HG02623 (cell line): Measurements from ENCODE around the gene CCDC192.

Source experiments
- ATAC-seq: cut with Tn5 transposase; IDR thresholded peaks from one replicate; pipeline ENCODE4 v1.9.1; 2021; ENCODE audit warnings: moderate library complexity; ENCODE audit not compliant: unreplicated experiment

The CCDC192 gene

DNA sequence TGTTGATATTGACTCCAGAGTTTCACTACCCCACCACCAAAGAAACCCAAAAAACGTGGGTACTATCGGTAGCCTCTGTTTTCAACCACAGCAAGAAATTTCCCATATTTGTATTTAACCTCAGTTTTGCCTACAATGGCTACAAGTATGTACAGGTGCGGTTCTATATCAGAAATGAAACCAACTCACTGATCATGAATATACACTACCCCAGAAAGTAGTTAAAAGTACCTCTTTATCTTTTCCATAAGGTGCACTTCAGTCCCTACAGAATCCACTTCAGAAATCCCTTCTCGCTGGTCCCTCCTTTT, 239.8 kb downstream of the CCDC192 start:
- peak; percentile 80 for ATAC-seq

DNA sequence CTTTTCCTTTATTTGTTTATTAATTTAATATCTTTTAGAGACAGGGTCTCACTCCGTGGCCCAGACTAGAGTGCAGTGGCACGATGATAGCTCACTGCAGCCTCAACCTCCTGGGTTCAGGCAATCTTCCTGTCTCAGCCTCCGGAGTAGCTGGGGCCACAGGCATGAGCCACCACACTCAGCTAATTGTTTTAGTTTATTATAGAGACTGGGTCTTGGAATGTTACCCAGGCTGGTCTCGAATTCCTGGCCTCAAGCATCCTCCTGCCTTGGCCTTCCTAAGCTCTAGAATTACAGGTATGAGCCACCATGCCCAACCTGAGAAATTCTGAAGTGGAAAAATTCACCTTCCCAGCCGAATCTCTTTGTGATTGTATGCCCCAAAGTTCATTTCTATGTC, 240.9 kb downstream of the CCDC192 start:
- ATAC-seq, result no peak

DNA sequence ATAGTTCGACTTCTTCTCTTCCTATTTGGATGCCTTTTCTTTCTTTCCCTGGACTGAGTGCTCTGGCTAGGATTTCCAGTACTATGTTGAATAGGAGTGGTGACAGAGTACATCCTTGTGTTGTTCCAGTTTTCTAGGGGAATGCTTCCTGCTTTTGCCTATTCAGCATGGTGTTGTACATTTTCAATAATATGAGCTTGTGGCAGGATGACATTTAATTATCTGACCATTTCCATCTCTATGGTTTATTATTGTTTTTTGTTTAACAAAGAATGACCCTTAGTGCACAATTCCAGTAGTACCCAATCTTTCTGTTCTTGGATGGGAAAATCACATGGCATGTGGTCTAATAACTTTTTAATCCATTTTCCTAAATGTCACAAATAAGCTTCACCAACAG, 244.8 kb downstream of the CCDC192 start:
- ATAC-seq, result no peak

DNA sequence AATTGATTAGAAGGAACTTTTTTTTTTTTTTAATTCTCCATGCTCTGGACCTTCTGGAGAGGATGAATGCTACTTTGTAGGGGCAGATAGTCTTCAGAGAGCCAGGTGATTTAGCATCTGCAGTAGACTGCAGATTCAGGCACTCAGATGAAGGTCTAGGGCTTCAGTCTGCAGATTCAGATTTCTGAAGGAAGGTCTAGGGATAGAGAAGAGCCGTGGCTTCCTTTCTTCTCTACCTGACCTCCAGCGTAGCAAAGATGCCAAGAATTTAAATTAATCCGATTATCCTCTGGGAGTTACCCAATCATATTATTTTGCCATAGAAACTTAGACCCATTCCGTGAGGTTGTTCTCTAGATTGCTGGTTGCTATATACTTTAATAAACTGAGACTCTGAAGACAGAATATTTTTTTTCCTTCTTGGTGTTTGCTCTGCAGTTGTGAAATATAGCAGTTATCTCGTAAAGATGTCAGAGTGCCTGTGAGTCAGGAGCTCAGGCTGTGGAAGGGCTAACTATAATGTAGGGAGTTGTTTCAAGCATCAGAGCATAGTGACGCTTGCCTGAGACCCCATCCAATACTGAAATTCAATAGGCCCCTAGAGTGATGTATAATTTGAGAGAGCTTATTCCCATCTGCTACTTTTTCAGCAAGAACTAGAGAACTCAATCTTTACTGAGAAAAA, 247.7 kb downstream of the CCDC192 start:
- no peak for ATAC-seq

DNA sequence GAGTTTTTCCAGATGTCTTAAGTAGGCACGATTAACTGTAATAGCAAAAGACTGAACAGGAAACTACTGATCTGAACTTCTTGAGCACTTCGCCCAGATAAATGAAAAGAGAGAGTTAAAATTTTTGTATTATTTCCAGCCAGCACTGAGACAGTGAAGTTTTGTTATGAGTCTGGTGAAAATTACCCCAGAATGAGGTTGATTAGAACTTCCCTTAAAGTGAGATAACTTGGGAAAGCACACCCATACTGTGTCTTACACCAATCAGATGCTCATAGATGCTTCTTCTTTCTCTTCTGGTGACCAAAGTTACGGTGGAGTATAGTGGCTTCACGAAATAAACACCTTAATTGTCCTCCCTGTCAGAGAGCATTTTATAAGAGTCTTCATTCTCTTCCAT, 248.6 kb downstream of the CCDC192 start:
- peak; percentile 52 for ATAC-seq

DNA sequence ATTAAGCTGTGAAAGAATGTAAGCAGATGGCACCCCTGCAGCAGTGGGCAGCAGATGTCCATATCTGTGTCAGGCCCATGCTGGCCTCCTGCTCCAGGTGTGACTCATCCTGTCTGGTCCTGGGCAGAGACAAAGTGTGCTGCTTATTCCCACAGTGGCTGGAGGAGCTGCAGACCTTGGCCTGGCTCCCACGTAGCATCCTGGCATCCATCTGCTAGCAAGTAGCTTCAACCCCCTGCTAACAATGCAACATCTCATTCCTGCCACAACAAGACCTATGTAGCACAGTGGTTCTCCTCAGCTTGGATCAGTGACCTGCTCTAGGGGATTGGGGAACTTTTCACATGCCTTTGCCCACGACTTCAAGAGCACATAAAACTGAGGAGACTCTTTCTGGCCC, 254.0 kb downstream of the CCDC192 start:
- ATAC-seq, result no peak

DNA sequence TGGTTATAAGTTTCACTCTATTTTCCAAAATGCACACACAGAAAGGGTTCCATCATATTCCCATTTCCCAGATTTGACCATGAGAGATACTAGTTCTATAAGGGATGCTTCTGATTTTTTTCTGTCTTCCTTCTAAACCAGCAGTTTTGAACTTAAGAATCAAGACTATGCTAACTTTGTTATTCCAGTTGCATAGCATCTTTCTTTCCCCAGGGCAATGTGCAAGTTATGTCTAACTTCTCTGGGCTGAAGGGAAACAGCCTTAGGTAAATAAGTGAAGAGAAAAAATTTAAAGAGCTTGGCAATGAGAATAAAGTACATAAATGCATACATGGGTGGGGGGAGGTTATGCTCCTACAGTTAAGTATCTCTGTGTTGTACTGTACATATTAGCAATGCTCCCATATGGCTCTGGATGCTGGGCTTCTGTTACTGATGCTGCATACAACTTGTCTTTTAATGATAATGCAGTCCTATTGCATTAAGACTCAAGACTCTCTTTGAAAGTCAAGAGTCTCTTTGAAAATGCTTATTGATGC, 254.6 kb downstream of the CCDC192 start:
- ATAC-seq, result no peak

DNA sequence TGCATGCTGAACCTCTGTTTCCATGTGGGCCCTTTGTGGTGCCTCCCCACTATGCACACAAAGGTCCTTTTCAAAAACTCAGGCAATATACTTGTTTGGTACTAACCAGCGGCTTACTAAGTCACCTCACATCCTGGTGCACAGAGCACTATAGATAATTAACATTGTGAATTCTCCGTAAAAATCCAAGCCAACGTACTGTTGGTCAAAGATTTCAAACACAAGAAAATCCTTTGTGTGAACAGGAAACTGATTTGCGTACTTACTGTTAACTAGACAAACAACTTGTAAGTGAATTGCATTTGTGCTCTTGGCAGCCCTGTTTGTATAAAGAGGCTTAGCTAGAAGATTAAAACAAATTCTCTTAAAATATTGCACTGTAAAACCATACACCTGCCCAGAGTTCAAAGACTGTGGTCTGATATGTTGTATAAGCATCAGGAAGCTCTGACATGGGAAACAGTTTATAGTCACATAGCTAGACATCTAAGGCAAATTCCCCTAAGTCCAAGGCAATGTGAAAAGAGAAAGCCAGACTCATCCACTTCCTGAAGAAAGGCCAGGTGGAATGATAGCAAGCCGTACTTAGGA, 255.3 kb downstream of the CCDC192 start:
- no peak for ATAC-seq

DNA sequence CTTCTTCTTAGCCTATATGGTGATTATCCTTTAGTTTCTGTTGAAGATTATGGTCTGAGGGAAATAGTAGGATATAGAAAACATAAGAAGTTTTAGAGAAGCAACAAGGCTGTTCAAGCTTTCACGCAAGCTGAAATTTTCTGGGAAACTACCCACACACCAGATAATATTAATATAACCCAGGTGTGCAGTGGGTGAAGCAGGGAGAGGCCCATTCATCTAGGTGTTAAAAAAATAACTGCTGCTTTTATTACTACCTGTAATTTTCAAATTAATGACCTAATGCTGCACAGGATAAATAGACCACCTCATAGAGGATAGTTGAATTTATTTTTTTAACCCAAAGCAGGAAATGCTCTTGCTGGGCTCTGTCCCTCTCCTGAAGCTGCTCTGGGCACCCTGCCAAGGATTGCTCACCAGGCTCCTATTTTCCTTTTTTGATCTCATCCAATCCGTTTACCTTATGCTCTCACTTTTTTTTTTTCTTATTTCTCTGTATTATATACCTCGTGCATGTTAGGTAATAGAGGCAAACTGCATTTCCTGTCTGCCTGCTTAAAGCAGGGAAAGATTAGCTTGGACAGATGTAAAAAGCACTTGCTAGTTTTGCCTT, 256.1 kb downstream of the CCDC192 start:
- no peak for ATAC-seq

DNA sequence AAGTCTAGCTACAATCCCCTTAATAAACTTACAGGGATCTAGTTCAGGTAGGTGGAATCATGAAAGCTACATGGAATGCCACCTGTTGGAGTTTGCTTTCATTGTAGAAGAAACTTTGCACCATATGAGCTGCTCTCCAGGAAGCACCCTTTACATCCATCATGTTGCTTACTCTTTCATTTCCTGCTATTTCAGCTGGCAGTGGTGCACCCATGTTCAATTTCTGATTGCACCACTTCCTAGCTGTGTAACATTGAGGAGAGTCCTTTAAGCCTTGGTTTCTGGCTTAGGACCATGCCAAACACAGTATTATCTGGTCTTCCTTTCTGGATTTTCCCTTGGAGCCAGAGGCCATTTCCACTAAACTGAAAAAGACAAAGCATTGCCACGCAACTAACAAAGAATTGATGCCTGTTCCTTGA, 257.1 kb downstream of the CCDC192 start:
- no peak for ATAC-seq

DNA sequence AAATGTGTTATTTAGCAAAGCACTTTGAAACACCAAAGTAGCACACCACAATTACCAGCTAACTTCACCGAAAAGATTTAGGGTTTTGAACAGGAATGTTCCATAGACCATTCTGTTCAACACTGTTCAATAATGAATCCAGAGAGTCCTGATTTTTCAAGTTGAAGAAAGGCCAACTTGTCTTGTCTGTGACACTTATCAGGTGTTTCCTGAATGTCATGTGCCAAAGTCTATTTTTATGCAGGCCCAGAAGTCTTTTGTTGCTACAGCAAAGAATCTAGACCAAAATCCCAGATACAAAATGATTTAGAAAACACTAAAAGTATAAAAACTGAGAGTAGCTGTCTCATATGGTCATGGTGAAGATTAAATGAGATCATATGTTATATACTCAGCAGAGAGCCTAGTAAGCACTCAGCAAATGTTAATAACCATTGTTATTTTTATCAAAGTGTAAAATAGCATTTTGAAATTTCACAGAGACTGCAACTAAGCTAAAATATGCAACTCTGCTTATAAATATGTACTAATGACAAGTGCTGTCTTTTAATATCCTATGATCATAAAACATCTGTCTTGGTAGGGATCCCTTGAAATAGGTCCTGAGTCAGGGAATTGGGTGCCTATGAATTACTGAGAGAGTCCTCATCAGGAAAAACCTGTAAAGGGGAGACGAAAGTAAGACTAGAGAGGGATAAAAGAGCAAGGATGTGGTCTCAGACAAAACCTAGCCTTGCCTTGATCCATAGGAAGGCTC, 258.0 kb downstream of the CCDC192 start:
- ATAC-seq, result no peak

DNA sequence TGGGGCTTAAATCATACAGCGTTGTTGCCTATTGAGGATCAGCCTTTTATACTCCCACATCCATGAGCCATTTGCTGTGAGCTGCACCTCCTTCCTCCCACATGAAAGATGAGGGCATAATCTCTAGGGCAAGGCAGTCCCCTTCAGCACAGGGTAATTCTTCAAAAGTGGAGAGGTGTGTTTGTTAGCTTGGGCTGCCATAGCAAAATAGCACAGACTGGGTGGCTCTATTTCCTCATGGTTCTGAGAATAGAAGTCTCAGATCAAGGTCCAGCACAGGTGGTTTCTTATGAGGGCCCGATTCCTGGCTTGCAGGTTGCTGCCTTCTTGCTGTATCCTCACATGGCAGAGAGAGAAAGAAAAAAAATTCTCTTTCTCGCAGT, 258.6 kb downstream of the CCDC192 start:
- ATAC-seq, result no peak

DNA sequence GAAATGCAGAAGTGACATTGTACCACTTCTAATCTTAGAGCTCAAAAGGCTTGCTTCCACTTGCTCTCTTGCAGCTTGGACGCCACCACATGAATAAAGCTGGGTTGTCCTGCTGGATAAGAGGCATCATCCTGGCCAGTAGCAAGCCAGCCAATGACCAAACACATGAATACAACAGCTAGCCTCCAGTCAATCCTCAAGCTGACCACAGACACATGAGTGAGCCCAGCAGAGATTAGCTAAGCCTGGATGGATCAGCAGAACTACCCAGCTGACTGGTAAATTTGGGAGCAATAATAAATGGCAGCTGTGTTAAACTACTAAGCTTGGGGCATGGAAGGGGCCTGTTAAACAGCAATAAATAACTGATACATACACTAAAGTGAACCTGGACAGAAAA, 259.3 kb downstream of the CCDC192 start:
- ATAC-seq, result no peak

DNA sequence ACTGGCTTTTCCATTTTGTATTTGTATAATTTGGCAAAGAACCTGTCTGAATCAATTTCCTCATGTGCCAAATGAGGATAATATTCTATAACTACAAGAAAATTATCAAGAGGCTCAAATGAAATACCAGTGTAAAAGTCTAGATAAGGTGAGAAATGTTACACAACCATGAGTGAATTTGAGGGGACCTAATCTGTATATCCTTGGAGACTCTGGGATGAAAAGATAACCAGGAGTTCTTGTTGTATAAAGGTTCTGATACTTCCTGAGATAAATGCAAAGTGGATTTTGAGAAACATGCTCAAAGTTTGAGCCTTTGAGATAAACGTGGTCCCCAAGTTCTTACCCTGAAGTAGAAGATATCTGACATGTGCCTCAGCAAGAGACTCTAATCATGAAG, 260.0 kb downstream of the CCDC192 start:
- no peak for ATAC-seq

DNA sequence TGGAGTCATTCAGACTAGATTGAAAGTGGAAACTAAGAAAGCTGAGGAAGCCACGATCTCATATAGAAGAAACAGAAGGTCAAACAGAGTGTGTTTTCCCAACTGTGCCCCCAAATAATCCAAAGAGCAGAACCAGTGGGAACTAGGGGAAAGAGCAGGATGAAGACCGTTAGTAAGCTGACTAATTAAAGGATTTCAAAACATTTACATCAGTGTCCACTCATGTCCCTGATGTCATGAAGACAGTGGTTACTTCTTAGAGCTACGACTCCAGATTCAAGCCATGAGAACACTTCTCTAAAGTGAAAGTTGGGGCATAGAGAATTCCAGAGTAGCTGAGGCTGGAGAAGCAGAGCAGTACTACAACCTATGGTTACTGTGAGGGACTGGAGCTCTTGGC, 260.7 kb downstream of the CCDC192 start:
- ATAC-seq, result no peak

DNA sequence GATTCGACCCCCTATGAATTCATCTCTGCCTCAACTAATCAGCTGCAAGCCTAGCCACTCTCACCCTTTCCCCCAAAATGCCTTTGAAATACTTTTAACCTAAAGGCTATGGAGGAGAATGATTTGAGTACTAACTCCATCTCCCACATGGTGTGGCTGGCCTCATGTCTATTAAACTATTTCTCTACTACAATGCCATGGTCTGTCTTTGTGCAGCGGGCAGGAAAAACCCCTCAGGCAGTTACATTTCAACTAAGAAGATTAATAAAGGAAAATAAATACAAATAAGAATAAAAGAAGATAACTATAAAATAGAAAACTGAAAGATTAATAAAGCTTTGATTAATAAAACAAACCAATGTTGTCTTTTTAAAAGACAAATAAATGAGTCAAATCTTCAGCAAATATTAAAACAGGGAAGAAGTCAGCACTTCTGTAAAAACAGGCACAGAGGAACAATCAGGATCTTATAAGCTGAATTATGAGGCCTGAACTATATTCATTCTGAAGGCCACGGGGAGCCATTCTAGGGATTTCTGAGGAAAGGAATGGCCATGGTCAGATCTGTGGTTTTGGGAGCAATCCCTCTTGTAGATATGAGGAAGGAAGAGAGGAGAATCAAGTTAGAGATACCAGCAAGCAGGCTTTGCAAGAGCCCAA, 264.3 kb downstream of the CCDC192 start:
- ATAC-seq, result no peak

DNA sequence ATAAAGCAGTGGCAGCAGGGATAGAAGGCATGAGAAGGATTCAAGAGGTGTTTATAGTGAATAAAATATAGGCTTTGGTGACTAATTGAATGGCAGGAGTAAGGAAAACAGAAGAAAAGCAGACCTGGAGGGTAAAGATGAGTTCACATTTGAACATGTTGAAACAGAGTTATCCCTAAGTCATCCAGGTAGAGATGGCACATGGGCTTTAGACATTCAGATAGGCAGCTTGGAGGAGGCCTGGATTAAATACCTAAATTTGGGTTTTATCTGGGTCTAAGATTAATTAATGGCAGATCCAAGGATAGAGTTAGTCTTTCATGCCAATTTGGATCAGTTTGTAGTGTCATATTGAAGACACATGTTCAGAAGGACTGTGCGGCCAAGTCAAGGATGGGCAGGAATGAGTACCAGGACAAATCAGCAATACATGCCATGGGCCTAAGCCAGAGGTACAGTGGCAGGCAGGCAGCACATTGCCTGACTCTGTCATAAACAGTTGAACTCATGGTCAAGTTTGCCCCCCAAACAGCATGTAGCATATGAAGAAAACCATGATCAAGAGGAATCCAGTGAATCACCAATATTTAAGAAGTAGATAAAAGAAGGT, 264.9 kb downstream of the CCDC192 start:
- no peak for ATAC-seq

DNA sequence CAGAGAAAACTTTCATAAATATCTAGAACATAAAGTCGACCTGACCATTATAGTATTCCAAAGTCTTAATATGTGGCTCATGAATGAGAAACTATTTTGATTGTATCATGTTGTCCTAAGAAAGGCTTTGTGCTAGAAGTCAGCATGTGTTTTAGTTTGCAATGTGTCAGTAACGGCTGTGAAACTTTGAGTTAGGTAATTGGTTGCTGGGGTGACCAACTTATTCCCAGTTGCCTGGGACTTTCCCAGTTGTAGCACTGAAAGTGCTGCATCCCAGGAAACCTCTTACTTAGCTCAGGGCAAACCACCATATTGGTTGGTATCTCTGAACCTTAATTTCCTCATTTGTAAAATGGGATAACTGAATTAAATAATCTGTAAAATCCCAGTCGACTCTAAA, 265.8 kb downstream of the CCDC192 start:
- ATAC-seq, result no peak

DNA sequence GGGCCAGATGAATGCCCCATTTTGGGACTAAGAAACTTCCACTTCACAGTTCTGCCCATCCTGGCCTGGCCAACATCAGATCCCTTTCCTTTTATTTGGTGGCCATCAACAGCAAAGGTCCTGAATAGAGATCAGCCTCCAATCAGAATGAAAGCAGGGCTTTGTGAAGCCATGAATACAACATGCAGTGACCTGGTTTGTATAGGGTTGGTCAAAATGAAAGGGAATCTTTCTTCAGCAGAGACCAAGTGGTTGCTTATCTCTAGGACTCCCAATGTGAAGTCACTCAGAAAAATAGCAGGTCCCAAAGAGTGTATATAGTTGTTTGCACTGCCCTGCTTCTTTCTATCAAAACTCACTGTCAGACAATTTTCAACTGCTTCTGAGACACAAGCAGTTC, 266.5 kb downstream of the CCDC192 start:
- ATAC-seq, result no peak

DNA sequence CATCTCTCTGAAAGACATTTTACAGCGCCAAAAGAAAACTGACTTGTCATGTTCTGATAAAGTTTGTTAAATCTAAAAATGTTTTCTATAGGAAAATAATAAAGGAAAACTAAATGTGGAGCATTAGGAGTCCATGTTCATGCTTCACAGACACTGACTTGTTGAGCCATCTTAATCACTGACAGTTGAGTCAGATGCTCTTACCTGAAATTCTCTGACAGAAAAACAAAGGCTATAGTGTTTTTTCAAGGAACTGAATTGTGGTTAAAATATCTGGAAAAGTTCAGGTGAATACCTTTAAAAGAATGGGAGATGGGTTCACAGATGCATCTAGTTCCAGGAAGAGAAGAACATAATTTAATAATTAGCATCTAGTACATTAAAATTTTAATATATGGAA, 266.9 kb downstream of the CCDC192 start:
- no peak for ATAC-seq

DNA sequence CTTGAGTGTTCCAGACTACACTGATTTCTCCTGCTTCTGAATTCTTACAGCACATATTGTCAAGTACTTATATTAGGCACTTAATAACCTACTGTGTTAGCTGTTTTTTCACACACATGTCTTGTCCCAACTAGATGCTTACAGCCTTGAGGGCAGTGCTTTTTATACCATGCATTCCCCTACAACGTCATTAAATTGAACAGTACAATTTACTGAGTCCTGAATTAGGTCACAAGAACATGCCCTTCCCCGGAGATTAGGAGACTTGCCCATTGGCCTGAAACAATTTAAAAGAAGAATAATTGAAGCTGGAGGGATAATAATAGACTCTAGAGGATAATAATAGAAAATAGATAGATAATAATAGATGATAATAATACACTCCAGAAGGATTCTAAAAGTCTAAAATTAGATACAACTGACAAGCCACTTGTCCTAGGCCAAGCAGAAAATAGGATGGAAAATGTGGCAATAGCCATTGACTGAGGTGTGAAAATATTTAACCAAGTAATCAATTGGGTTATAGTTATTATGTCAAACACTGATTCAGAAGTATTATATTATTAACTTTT, 267.7 kb downstream of the CCDC192 start:
- ATAC-seq, result no peak
